GM23248 (cell line): Measurements from ENCODE around the gene CALR3.
"Not testable (repeated sequence)": the region's sequence is repeated elsewhere in the genome, so short reads cannot be mapped to it uniquely, and the experiment has no call there.

Experiments used
- EZH2 ChIP-seq: fragments of 200-600 bp; sonication (generic); IDR thresholded peaks from 2 replicates; pipeline ENCODE4 v1.6.1; 2018; ENCODE audit warnings: antibody characterized with exemption, mild to moderate bottlenecking; ENCODE audit not compliant: insufficient read depth, poor library complexity, severe bottlenecking
- EZH2phosphoT487 ChIP-seq: fragments of 200-600 bp; sonication (generic); IDR thresholded peaks from 2 replicates; pipeline ENCODE4 v1.6.1; 2018; ENCODE audit warnings: antibody characterized with exemption, moderate library complexity, mild to moderate bottlenecking, low read depth; ENCODE audit not compliant: insufficient read depth

- not testable (repeated sequence) for TF ChIP-seq EZH2, EZH2phosphoT487
Observed at GRCh38 chr19:16543734-16544133, 47.8 kb upstream of the CALR3 start.
